Small intestine (tissue), 7 donors: ENCODE results near the gene RPRD1A. TPM values are rescaled to one million over a fixed set of nuclear protein-coding genes. Genes with fewer than 3 reads are reported as not detected.

Experiments used
- DNase-seq, 2 donors: peaks; one replicate each; pipeline versions ENCODE4 v3.0.0 to v3.0.0-alpha.2; 2013
- FAIRE-seq: peaks from 2 replicates; lab custom pipeline; 2012; peaks lifted over from hg19 to GRCh38; lab: Jason Lieb, UNC
- H3K27ac ChIP-seq, 3 donors: one replicate each; pipeline ENCODE4 v1.5.1; 2013; ENCODE audit warnings: low read length in 2 of 3, mild to moderate bottlenecking in 2 of 3, control low read depth in 1 of 3, inconsistent platforms in 1 of 3, low read depth in 1 of 3, moderate library complexity in 1 of 3
- H3K27me3 ChIP-seq, 3 donors: one replicate each; pipeline ENCODE4 v1.6.1; 2013; ENCODE audit warnings: low read length in 3 of 3, inconsistent platforms in 1 of 3; ENCODE audit not compliant: control insufficient read depth in 3 of 3, insufficient read depth in 3 of 3
- H3K36me3 ChIP-seq, 3 donors: one replicate each; pipeline ENCODE4 v1.6.1; 2013; ENCODE audit warnings: low read length in 3 of 3, inconsistent platforms in 1 of 3, low read depth in 1 of 3, mild to moderate bottlenecking in 1 of 3, moderate library complexity in 1 of 3; ENCODE audit not compliant: control insufficient read depth in 3 of 3, insufficient read depth in 2 of 3
- H3K4me1 ChIP-seq, 3 donors: one replicate each; pipeline ENCODE4 v1.6.1; 2013; ENCODE audit warnings: low read length in 2 of 3, inconsistent platforms in 1 of 3, low read depth in 1 of 3, mild to moderate bottlenecking in 1 of 3, moderate library complexity in 1 of 3; ENCODE audit not compliant: control insufficient read depth in 3 of 3, insufficient read depth in 2 of 3
- H3K4me3 ChIP-seq, 3 donors: one replicate each; pipeline ENCODE4 v1.5.1; 2013; ENCODE audit warnings: low read length in 3 of 3, control low read depth in 1 of 3, inconsistent platforms in 1 of 3, low read depth in 1 of 3, mild to moderate bottlenecking in 1 of 3, moderate library complexity in 1 of 3
- H3K9me3 ChIP-seq, 2 donors: one replicate each; pipeline ENCODE4 v1.6.1; 2013; ENCODE audit warnings: low read depth in 1 of 2, low read length in 1 of 2; ENCODE audit not compliant: control insufficient read depth in 2 of 2, insufficient read depth in 1 of 2
- WGBS, 3 donors: extraction: QIAGEN DNeasy Blood & Tissue Kit; methylation state at CpG; one replicate each; pipeline ENCODE4 v1.1.7; 2013; 5-methylcytosine and 5-hydroxymethylcytosine counted together
- polyA plus RNA-seq, 4 donors: library from polyadenylated mRNA; stranded (reverse) in 3 of 4; unstranded in 1 of 4; fragments of 200-250 nt in 3 of 4; fragments of 120-200 nt in 1 of 4; gene quantifications; one replicate each; pipeline versions ENCODE4 v1.2.1 to v1.2.3, GENCODE V29; 2013
- donor health status: healthy with polysubstance abuse.
- donor health status: control.
- donor health status: control.
- donor health status: Bipolar disorder and iron deficiency.
- donor health status: healthy.

RPRD1A gene
- polyA plus RNA-seq, 4 donors = 11.1 to 49.8 (median 19.4) TPM

- H3K9me3 ChIP-seq = no peaks in the 10 kb centered on the region
- 86 to 95% (median 89%) methylated on average over 6 of the region's 6 CpGs for WGBS, 3 donors
- FAIRE-seq = no peak
Measured at GRCh38 chr18:35993013-35993412, 74.3 kb downstream of the RPRD1A start.

GRCh38 chr18:35991696-35992095 is 75.7 kb downstream of the RPRD1A start:
- Histone ChIP-seq H3K4me1 (no peaks in the 10 kb centered on the region), H3K36me3 (peaks cover 0 to 3% (median 1%) of the 10 kb centered on the region in 3 donors), H3K4me3 (no peak overlapping the region), H3K27me3 (no peaks in the 10 kb centered on the region), H3K27ac (no peak overlapping the region), H3K9me3 (no peaks in the 10 kb centered on the region)
- DNase-seq (no peak), FAIRE-seq (no peak)

More at GRCh38 chr18:35993013-35993412, 74.3 kb downstream of the RPRD1A start:
- no peak overlapping the region for H3K4me3 ChIP-seq
- peaks cover 0 to 3% (median 1%) of the 10 kb centered on the region in 3 donors for H3K36me3 ChIP-seq
- no peak for DNase-seq
- no peaks in the 10 kb centered on the region for H3K4me1 ChIP-seq
- no peaks in the 10 kb centered on the region for H3K27me3 ChIP-seq
- H3K27ac ChIP-seq = no peak overlapping the region

- Histone ChIP-seq H3K36me3 (peaks cover 4 to 7% (median 7%) of the 10 kb centered on the region in 3 donors), H3K27me3 (no peaks in the 10 kb centered on the region), H3K4me3 (no peak overlapping the region), H3K27ac (no peak overlapping the region), H3K9me3 (no peaks in the 10 kb centered on the region), H3K4me1 (no peaks in the 10 kb centered on the region)
- no peak for DNase-seq
- FAIRE-seq = no peak
- 96 to 97% (median 97%) methylated on average over 5 of the region's 5 CpGs for WGBS, 3 donors
Measured at GRCh38 chr18:35983818-35984217, 83.5 kb downstream of the RPRD1A start.

- Histone ChIP-seq H3K9me3 (no peaks in the 10 kb centered on the region), H3K36me3 (peaks cover 5 to 12% (median 11%) of the 10 kb centered on the region in 3 donors), H3K27ac (no peak overlapping the region), H3K4me3 (no peak overlapping the region), H3K4me1 (no peaks in the 10 kb centered on the region), H3K27me3 (no peaks in the 10 kb centered on the region)
- FAIRE-seq (no peak), DNase-seq (no peak)
Measured at GRCh38 chr18:35983147-35983546, 84.2 kb downstream of the RPRD1A start.

DNA sequence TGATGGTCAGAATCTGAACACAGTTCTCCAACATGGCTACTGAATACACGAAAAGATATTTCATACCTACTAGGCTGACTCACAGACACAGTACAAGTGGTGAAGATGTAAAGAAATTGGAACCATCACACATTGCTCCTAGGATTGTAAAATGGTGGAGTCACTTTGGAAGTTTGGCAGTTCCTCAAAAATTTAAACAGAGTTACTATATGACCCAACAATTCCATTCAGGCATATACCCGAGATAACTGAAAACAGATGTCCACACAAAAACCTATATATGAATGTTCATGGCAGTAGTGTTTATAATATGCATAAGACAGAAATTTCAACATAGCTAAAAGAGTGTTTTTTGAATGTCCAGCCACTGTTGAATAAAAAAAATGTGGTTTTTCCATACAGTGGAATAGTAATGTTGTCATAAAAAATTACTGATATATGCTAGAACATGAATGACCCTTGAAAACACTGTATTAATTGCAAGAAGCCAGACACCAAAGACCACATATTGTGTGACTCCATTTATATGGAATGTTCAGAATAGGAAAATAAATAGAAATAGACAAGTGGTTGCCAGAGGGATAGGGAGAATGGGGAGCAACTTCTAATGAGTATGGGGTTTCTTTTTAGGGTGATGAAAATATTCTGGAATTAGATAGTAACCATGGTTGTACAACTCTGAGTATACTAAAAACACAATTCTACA is 84.8 kb downstream of the RPRD1A start:
- Histone ChIP-seq H3K4me1 (no peaks in the 10 kb centered on the region), H3K27ac (no peak overlapping the region), H3K4me3 (no peak overlapping the region), H3K9me3 (no peaks in the 10 kb centered on the region), H3K27me3 (no peaks in the 10 kb centered on the region), H3K36me3 (peaks cover 11 to 17% (median 12%) of the 10 kb centered on the region in 3 donors)
- FAIRE-seq (no peak), DNase-seq (no peak)
- 87 to 95% (median 92%) methylated on average over 2 of the region's 2 CpGs for WGBS, 3 donors

DNA sequence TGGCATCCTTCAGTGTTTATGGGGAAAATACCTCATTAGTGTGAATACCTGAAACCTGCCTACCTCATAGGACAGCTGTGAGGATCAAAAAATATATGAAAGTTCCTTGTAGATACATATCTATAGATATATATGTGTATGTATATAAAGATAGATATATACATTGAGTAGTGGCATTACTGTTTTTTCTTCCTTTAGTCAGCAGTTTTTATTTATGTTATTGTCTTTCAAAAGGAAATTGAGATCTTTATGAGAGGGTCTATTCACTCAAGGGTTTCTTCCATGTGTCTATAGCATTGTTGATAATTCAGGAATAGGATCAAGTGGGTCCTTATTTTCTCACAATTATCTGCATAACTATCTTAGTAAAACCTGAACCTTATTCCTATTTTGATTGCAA is 88.2 kb downstream of the RPRD1A start:
- DNase-seq (no peak), FAIRE-seq (no peak)
- H3K27ac ChIP-seq = no peak overlapping the region
- H3K4me3 ChIP-seq = no peak overlapping the region
- peaks cover 17 to 22% (median 18%) of the 10 kb centered on the region in 3 donors for H3K36me3 ChIP-seq
- peaks cover 0 to 2% (median 0%) of the 10 kb centered on the region in 3 donors for H3K4me1 ChIP-seq
- no peaks in the 10 kb centered on the region for H3K9me3 ChIP-seq
- H3K27me3 ChIP-seq = no peaks in the 10 kb centered on the region

DNA sequence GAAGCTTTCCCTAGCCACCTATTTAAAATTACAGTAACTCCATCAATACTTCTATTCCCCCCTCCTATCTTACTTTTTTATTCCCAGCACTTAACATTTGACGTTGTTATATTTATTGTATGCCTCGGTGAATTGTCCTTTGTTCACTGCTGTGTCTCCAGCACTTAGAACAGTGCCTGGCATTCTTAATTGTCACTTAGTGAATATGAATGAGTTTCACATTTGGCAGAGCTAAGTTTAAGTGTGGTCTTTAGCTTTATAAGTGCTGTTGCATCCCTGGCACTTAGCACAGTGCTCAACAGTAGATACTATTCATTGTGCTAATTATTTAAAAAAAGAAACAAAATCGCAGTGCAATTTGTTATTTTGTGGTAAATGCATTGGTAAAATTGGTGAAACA is 93.2 kb downstream of the RPRD1A start:
- Histone ChIP-seq H3K9me3 (no peaks in the 10 kb centered on the region), H3K27ac (no peak overlapping the region), H3K36me3 (peaks cover 11 to 15% (median 12%) of the 10 kb centered on the region in 3 donors), H3K27me3 (no peaks in the 10 kb centered on the region), H3K4me3 (no peak overlapping the region), H3K4me1 (peaks cover 3 to 9% (median 4%) of the 10 kb centered on the region in 3 donors)
- 44 to 72% (median 46%) methylated on average over 3 of the region's 3 CpGs for WGBS, 3 donors
- FAIRE-seq (no peak), DNase-seq (no peak)

- peaks cover 10 to 15% (median 12%) of the 10 kb centered on the region in 3 donors for H3K36me3 ChIP-seq
- WGBS, 3 donors = 85 to 93% (median 90%) methylated on average over 12 of the region's 12 CpGs
- H3K27me3 ChIP-seq = no peaks in the 10 kb centered on the region
- DNase-seq = no peak
- H3K9me3 ChIP-seq = no peaks in the 10 kb centered on the region
- H3K4me1 ChIP-seq = peaks cover 3 to 9% (median 4%) of the 10 kb centered on the region in 3 donors
- FAIRE-seq = no peak
- H3K4me3 ChIP-seq = peak overlapping the region in 2 of 3 donors; percentile 68 to 90
- H3K27ac ChIP-seq = no peak overlapping the region
Measured at GRCh38 chr18:35973650-35974049, 93.7 kb downstream of the RPRD1A start.
